Gastroesophageal sphincter (tissue), 3 donors: Measurements from ENCODE around the gene ZBTB24.

Experiments
- CTCF ChIP-seq, 4 experiments: fragments of 200-600 bp in 2 of 4; fragments of 450-650 bp in 2 of 4; sonication (generic) in 1 of 4; IDR thresholded peaks; one replicate each; pipeline ENCODE4 v1.5.1; 2017 to 2019; ENCODE audit warnings: antibody characterized with exemption in 4 of 4, mild to moderate bottlenecking in 2 of 4, moderate library complexity in 2 of 4
- EP300 ChIP-seq: sonication (generic); formaldehyde crosslinking; IDR thresholded peaks from one replicate; pipeline ENCODE4 v1.6.1; 2017; ENCODE audit warnings: antibody characterized with exemption, mild to moderate bottlenecking

- TF ChIP-seq EP300 (no peak), CTCF (IDR thresholded peaks at IDR 0.05) (no peak)
Observed at GRCh38 chr6:109498052-109498451, 15.0 kb upstream of the ZBTB24 start.
